Large intestine (tissue), 12 donors: ENCODE data around the gene NYAP1. TPM values are rescaled to one million over a fixed set of nuclear protein-coding genes. Genes with fewer than 3 reads are reported as not detected.
"Not testable (repeated sequence)": the region's sequence is repeated elsewhere in the genome, so short reads cannot be mapped to it uniquely, and the experiment has no call there.

Experiments
- DNase-seq, 2 donors: peaks; one replicate each; pipeline versions ENCODE4 v3.0.0 to v3.0.0-alpha.2; 2013
- H3K27ac ChIP-seq: one replicate; pipeline ENCODE4 v1.5.1; 2013; ENCODE audit warnings: low read length
- H3K27me3 ChIP-seq: 2 replicates; pipeline ENCODE4 v1.6.1; 2013; ENCODE audit warnings: low read length; ENCODE audit not compliant: control insufficient read depth, insufficient read depth
- H3K36me3 ChIP-seq: 2 replicates; pipeline ENCODE4 v1.6.1; 2013; ENCODE audit warnings: low read length; ENCODE audit not compliant: control insufficient read depth, insufficient read depth
- H3K4me1 ChIP-seq: one replicate; pipeline ENCODE4 v1.6.1; 2013; ENCODE audit warnings: low read length; ENCODE audit not compliant: control insufficient read depth, insufficient read depth
- H3K4me3 ChIP-seq: one replicate; pipeline ENCODE4 v1.5.1; 2013; ENCODE audit warnings: low read length
- H3K9me3 ChIP-seq: one replicate; pipeline ENCODE4 v1.6.1; 2013; ENCODE audit warnings: mild to moderate bottlenecking, low read depth, low read length, moderate library complexity; ENCODE audit not compliant: control insufficient read depth
- WGBS: methylation state at CpG from one replicate; pipeline ENCODE4 v1.1.5; 2013; ENCODE audit warnings: low lambda C conversion rate; ENCODE audit not compliant: insufficient coverage; 5-methylcytosine and 5-hydroxymethylcytosine counted together
- long read RNA-seq, 11 donors: transcript quantifications; one replicate each; lab custom pipeline, GENCODE V29; 2026
- polyA plus RNA-seq: library from polyadenylated mRNA; unstranded; fragments of 120-200 nt; gene quantifications from one replicate; pipeline ENCODE4 v1.2.1, GENCODE V29; 2013

Gene NYAP1
- 3.5 TPM for polyA plus RNA-seq
- long read RNA-seq, donor 1: 0 reads
- long read RNA-seq, donor 2: 0 reads
- long read RNA-seq, donor 3: 0 reads
- long read RNA-seq, donor 4: 0 reads
- long read RNA-seq, donor 5: 0 reads
- long read RNA-seq, donor 6: 0 reads
- long read RNA-seq, donor 7: 0 reads
- long read RNA-seq, donor 8: 0 reads
- long read RNA-seq, donor 9: 0 reads
- long read RNA-seq, donor 10: 0 reads
- long read RNA-seq, donor 11: 0 reads

GRCh38 chr7:100483722-100484672, at the start of gene NYAP1:
Gene NYAP1 (plus strand): TSS chr7:100483927. CDS start chr7:100485312, 1,385 bp downstream.
- peaks cover 4% of the 10 kb centered on the region for H3K9me3 ChIP-seq
- H3K27me3 ChIP-seq: no peaks in the 10 kb centered on the region
- peak; percentile 37 to 66 for DNase-seq
- WGBS: 93% methylated on average over 3 of the region's 45 CpGs
- peak within 1 kb of the TSS; percentile 17 for H3K27ac ChIP-seq
- peak within 1 kb of the TSS; percentile 68 for H3K4me3 ChIP-seq
- peaks cover 2% of the 10 kb centered on the region for H3K36me3 ChIP-seq
- peaks cover 17% of the 10 kb centered on the region for H3K4me1 ChIP-seq

GRCh38 chr7:100434297-100435144, 49.2 kb upstream of the NYAP1 start:
- Histone ChIP-seq H3K9me3 (no peaks in the 10 kb centered on the region), H3K4me1 (peaks cover 29% of the 10 kb centered on the region), H3K27me3 (no peaks in the 10 kb centered on the region), H3K36me3 (peaks cover 37% of the 10 kb centered on the region), H3K27ac (peak overlapping the region; percentile 94), H3K4me3 (peak overlapping the region; percentile 87)
- no peak for DNase-seq
- WGBS: 52% methylated on average over 2 of the region's 22 CpGs

GRCh38 chr7:100435401-100436304, 48.1 kb upstream of the NYAP1 start:
- WGBS: no CpG with 5 or more reads among the region's 81 CpGs
- H3K27ac ChIP-seq: peak overlapping the region; percentile 94
- H3K36me3 ChIP-seq: peaks cover 37% of the 10 kb centered on the region
- DNase-seq: peak in 1 of 2 donors; percentile 74
- H3K4me1 ChIP-seq: peaks cover 28% of the 10 kb centered on the region
- no peaks in the 10 kb centered on the region for H3K9me3 ChIP-seq
- H3K27me3 ChIP-seq: no peaks in the 10 kb centered on the region
- peak overlapping the region; percentile 87 for H3K4me3 ChIP-seq

GRCh38 chr7:100437150-100438100, 46.3 kb upstream of the NYAP1 start:
- no peak for DNase-seq
- H3K36me3 ChIP-seq: peaks cover 28% of the 10 kb centered on the region
- 83% methylated on average over 3 of the region's 28 CpGs for WGBS
- H3K4me1 ChIP-seq: peaks cover 14% of the 10 kb centered on the region
- H3K9me3 ChIP-seq: no peaks in the 10 kb centered on the region
- H3K27ac ChIP-seq: no peak overlapping the region
- H3K4me3 ChIP-seq: peak overlapping the region; percentile 87
- H3K27me3 ChIP-seq: no peaks in the 10 kb centered on the region

- peaks cover 21% of the 10 kb centered on the region for H3K36me3 ChIP-seq
- peaks cover 17% of the 10 kb centered on the region for H3K4me1 ChIP-seq
- no peaks in the 10 kb centered on the region for H3K27me3 ChIP-seq
- 67% methylated on average over 2 of the region's 2 CpGs for WGBS
- no peak overlapping the region for H3K4me3 ChIP-seq
- H3K27ac ChIP-seq: no peak overlapping the region
- DNase-seq: no peak
- H3K9me3 ChIP-seq: no peaks in the 10 kb centered on the region
Observed at GRCh38 chr7:100438172-100438571, 45.6 kb upstream of the NYAP1 start.

GRCh38 chr7:100438731-100439130, 45.0 kb upstream of the NYAP1 start:
- H3K9me3 ChIP-seq, H3K4me3 ChIP-seq, DNase-seq, H3K27me3 ChIP-seq, H3K27ac ChIP-seq: not testable (repeated sequence)
- H3K36me3 ChIP-seq: peaks cover 15% of the 10 kb centered on the region
- H3K4me1 ChIP-seq: peaks cover 21% of the 10 kb centered on the region
- WGBS: 100% methylated on average over 1 of the region's 8 CpGs

- not testable (repeated sequence) for H3K27me3 ChIP-seq, H3K36me3 ChIP-seq, H3K4me3 ChIP-seq, H3K9me3 ChIP-seq, H3K27ac ChIP-seq, DNase-seq
- peaks cover 25% of the 10 kb centered on the region for H3K4me1 ChIP-seq
- WGBS: no CpG with 5 or more reads among the region's 7 CpGs
Observed at GRCh38 chr7:100439244-100439643, 44.5 kb upstream of the NYAP1 start.

- WGBS: no CpG with 5 or more reads among the region's 11 CpGs
- H3K27me3 ChIP-seq: no peaks in the 10 kb centered on the region
- no peak for DNase-seq
- peaks cover 26% of the 10 kb centered on the region for H3K4me1 ChIP-seq
- no peak overlapping the region for H3K4me3 ChIP-seq
- no peaks in the 10 kb centered on the region for H3K9me3 ChIP-seq
- no peak overlapping the region for H3K27ac ChIP-seq
- no peaks in the 10 kb centered on the region for H3K36me3 ChIP-seq
Observed at GRCh38 chr7:100441641-100442535, 41.8 kb upstream of the NYAP1 start.
